ENCODE results near the gene TARS2.

Gene TARS2, protein sequence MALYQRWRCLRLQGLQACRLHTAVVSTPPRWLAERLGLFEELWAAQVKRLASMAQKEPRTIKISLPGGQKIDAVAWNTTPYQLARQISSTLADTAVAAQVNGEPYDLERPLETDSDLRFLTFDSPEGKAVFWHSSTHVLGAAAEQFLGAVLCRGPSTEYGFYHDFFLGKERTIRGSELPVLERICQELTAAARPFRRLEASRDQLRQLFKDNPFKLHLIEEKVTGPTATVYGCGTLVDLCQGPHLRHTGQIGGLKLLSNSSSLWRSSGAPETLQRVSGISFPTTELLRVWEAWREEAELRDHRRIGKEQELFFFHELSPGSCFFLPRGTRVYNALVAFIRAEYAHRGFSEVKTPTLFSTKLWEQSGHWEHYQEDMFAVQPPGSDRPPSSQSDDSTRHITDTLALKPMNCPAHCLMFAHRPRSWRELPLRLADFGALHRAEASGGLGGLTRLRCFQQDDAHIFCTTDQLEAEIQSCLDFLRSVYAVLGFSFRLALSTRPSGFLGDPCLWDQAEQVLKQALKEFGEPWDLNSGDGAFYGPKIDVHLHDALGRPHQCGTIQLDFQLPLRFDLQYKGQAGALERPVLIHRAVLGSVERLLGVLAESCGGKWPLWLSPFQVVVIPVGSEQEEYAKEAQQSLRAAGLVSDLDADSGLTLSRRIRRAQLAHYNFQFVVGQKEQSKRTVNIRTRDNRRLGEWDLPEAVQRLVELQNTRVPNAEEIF

DNA sequence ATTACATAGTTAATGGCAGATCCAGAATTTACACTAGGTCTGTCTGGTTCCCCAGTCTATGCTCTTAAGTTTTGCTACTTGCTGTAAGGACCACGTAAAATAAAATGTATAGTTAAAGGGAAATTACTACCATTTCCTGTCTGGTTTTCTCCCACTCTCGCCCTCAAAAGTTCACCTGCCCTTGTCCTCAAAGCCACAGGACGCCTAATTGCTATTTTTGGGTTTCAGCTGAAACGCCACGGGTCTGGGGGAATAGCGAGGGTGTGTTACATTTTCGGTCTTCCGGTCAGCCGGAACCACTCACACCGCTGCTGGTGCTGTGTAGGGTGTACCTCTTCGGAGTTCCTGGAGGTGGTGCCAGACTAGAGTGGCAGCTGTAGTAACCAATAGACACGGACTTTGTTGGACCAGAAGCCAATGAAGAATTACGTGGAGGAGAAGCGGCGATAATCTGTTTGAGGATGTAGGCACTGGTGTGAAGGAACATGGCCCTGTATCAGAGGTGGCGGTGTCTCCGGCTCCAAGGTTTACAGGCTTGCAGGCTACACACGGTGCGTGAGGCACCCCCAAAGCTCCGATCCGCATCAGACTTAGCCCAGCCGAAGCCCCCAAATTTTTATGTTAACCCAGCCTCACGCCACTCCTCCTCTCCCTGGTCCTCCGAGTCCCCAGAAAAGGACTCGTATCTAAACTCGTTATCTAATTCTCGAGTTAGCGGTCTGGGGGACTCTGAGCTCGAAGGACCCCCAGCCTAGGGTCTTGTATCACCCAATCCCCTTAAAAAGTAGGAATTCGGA lies at the start of gene TARS2:
Gene TARS2, plus strand, starts transcription at position 454 of the 797 bp plus-strand sequence. Its CDS starts 32 bp downstream, at position 486.
- DNase-seq, result peak; percentile 99

- no peak for DNase-seq
Measured at GRCh38 chr1:150441121-150441520, 46.1 kb upstream of the TARS2 start.

GRCh38 chr1:150444232-150444631 lies 43.0 kb upstream of the TARS2 start:
- DNase-seq, result no peak

DNA sequence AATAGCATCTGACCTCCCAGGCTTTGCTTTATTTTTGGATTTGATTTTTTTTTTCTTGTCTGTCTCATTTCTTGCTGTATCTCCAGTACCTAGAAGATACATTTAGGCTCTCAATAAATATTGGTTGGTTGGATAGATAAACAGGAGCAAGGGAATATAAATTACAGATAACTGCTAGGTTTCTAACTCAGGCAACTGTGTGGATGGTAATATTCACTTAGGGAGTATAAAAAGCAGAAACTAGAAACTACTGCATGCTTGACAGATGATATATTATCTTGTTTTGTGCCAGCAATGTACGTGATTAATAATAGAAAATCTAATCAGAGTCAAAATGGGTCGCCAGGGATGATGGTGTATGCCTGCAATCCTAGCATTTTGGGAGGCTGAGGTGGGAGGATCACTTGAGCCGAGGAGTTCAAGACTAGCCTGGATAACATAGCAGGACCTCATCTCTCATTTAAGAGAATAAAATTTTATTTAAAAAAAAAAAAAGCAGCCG lies 31.0 kb upstream of the TARS2 start:
- no peak for DNase-seq

DNA sequence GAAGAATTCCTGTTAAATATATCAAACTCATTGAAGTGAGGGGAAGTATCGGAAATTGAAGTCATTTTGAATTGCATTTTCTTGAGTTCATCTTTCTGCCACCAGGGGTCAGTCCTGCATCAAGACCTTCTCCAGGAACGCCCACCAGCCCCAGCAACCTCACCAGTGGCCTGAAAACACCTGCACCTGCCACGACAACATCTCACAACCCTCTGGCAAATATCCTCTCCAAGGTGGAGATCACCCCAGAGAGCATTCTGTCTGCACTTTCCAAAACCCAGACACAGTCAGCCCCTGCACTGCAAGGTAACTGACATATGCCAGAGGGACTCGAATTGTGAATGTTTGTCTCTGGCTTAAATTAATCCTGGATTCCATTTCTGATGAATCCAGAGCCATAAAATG lies 22.8 kb upstream of the TARS2 start:
- DNase-seq, result peak; percentile 78

DNA sequence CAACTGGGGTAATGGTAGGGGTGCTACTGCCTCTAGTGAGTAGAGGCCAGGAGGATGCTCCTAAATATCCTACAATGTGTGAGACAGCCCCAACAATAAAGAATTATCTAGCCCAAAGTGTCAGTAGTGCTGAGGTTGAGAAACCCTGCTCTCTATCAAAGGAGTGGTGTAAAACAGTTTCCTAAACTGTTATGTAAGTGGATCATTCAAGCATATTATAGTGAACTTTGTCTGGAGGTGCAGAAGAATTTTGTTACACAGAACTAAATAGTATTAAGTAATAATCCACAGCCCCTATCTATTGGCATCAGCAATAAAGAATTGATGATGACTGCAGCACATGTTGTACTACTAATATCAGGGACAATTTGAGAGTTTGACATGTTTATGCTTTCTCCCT lies 20.3 kb upstream of the TARS2 start:
- DNase-seq, result no peak

GRCh38 chr1:150469291-150469690 lies 17.9 kb upstream of the TARS2 start:
- DNase-seq, result no peak

DNA sequence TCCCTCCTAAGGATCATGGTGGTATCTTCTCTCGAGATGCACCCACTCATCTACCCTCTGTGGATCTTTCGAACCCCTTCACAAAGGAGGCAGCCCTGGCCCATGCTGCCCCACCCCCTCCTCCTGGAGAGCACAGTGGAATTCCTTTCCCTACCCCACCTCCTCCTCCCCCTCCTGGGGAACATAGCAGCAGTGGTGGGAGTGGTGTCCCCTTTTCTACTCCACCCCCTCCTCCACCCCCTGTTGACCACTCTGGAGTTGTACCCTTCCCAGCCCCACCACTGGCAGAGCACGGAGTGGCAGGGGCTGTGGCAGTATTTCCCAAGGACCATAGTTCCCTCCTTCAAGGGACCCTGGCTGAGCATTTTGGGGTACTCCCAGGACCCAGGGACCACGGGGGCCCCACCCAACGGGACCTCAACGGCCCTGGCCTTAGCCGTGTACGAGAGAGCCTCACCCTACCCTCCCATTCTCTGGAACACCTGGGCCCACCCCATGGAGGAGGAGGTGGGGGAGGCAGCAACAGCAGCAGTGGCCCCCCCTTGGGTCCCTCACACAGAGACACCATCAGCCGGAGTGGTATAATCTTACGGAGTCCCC lies 14.5 kb upstream of the TARS2 start:
- DNase-seq, result no peak

DNA sequence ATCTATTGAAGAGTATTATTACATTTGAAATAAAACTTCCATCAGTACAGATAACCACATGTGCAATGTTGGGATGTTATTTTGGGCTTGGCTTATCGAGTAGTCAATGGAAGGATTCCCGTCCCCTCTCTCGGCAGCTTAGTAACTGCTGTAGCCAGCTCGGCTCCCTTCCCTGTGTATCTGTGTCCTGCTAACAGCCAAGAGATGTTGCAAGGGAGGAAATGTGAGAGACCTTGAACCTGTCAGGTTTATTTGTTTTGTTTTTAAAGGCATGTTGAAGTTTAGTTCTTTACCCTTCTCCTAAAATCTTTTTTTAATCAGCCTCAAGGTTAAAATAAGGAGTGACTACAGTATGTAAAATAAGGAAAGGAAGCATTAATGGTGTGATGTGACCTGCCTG lies 13.6 kb upstream of the TARS2 start:
- no peak for DNase-seq

DNA sequence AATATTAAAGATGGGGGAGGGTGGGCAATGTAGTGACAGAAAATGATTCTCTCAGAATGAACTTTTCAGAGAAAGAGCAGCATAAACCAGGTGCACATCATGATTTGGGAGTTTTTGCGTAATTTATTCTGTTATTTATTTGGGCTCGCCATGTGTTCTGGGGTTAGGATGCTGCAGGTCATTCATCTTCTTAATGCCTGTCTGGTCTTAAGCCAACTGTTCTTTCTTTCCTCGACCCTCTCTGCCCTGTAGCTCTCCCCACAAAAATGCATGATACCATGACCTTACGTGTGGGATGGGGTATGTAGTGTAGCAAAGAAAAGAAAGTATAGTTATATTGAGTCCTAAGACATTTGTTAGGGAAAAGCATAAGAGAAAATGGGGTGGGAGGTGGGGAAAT lies 12.3 kb upstream of the TARS2 start:
- no peak for DNase-seq

GRCh38 chr1:150476754-150477153 lies 10.5 kb upstream of the TARS2 start:
- DNase-seq, result no peak

DNA sequence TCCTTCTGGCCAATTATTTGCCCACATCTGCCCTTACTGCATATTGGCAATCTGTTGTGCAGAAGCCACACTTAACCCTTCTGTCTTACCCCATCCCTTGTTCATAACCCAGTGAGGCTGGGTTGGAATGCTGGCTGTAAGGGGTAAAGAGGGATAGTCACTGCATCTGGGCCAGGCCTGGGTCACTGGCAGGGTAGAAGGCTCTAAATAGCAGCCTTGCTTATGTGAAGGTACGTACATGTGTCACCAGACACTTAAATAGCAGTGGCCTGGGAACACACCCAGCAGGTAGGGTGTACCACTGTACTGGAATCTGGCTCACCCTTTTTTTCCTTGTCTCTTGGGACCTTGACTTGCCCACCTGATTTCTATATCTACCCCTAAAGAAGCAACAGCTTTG lies 9.9 kb upstream of the TARS2 start:
- no peak for DNase-seq

- DNase-seq, result no peak
Measured at GRCh38 chr1:150477733-150478132, 9.5 kb upstream of the TARS2 start.

DNA sequence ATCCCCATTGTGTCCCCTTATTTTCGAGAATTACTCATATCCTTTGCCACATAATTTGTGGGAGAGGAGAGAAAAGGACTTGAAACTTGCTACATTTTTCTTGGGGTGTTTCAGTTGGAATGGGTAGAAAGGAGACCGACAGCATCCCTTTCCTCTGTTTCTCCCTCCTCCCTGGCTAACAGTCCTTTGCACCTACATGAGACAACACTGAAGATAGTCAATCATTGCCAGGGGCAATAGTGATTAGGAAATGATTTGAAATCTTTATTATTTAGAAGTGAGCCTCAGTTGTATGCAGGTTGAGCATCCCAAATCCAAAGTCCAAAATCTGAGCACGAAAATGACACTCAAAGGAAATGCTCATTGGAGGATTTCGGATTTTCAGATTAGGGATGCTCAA lies 7.8 kb upstream of the TARS2 start:
- no peak for DNase-seq

DNA sequence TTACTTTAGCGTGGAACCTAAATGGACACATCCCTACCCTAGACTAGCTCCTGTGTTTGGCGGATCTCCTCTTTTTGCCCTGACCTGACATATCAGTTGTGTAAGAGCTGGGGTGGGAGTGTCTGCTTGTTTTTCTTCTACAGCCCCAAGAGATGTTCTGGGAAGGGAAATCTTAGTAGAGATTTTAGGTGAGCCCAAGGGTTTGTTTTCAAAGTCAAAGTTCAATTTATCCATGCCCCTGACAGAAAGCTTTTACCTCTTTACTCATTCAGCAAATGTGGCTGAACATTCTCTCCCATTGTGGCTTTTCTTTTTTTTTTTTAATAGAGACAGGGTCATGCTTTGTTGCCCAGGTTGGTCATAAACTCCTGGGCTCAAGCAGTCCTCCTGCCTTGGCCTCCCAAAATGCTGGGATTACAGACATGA lies 7.3 kb upstream of the TARS2 start:
- no peak for DNase-seq

- DNase-seq, result no peak
Measured at GRCh38 chr1:150484431-150484830, 2.8 kb upstream of the TARS2 start.

DNA sequence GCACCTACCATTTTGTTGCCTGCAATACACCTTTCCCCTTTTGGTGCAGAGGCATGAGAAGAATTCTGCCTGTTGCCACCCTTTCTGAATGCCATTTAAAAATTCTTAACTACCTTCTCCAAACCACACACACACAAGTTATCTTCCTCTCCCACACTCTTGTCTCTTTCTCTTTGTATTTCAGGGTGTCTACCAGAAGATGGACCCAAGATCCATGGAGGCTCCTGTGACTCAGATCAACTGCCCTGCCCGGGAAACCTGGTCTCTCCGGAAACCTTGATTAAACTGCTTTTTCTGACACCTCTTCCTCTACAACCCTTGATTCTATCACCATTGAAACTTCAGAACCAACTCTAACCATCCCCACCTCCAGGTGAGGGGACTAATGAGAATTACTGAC lies 2.4 kb upstream of the TARS2 start:
- DNase-seq, result no peak

GRCh38 chr1:150487763-150488115 lies 520 bp downstream of the TARS2 start:
- no peak for DNase-seq

DNA sequence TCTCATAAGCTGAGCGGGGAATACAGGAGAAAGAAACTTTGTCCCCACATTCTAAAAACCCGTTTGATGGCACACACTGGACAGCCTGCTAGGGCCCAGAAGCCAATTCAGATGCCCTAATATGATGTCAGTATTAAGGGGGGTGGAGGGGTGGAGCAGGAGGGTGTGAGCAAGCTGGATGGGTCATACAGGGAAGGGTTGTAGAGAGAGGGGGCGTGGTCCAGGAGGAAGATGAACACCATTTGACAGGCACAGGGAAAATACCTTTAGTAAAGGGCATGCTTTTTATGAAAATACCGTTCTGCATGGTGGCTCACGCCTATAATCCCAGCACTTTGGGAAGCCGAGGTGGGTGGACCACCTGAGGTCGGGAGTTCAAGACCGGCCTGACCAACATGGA lies 6.0 kb downstream of the TARS2 start:
- no peak for DNase-seq

DNA sequence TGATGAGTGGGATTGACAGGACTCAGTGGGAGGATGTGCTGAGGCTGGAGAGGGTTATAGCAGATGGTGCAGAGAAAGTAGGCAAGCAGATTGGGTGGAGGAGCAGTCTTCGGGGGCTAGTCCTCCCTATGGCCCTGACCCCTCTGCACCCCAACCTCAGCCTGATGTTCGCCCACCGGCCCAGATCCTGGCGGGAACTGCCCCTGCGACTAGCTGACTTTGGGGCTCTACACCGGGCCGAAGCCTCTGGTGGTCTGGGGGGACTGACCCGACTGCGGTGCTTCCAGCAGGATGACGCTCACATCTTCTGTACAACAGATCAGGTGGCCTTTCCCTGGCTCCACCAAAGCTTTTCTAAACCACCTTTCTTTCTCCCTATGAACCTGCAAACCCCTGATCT lies 11.1 kb downstream of the TARS2 start:
- no peak for DNase-seq

DNA sequence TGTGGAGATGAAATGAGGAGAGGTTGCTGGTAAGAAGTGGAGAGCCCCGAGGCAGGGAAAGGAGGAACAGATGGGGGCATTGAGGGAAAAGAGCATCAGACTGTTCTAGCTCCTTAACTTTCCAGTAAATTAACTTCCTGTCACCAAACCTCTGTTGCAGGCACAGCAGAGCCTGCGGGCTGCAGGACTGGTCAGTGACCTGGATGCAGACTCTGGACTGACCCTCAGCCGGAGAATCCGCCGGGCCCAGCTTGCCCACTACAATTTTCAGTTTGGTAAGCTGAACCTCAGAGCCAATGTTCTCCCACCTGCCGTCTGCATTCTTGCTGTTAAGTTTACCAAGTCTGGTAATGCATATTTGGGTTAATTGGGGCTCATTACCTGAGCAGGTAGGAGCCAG lies 18.2 kb downstream of the TARS2 start:
- DNase-seq, result no peak

- peak; percentile 71 for DNase-seq
Measured at GRCh38 chr1:150507912-150508864, 21.0 kb downstream of the TARS2 start, which contains the start of gene ECM1. ECM1 (plus strand) TSS chr1:150508109; CDS start chr1:150508210, 101 bp downstream.
